ENCODE data around the gene JAZF1.

- TF ChIP-seq, protein P1, sequence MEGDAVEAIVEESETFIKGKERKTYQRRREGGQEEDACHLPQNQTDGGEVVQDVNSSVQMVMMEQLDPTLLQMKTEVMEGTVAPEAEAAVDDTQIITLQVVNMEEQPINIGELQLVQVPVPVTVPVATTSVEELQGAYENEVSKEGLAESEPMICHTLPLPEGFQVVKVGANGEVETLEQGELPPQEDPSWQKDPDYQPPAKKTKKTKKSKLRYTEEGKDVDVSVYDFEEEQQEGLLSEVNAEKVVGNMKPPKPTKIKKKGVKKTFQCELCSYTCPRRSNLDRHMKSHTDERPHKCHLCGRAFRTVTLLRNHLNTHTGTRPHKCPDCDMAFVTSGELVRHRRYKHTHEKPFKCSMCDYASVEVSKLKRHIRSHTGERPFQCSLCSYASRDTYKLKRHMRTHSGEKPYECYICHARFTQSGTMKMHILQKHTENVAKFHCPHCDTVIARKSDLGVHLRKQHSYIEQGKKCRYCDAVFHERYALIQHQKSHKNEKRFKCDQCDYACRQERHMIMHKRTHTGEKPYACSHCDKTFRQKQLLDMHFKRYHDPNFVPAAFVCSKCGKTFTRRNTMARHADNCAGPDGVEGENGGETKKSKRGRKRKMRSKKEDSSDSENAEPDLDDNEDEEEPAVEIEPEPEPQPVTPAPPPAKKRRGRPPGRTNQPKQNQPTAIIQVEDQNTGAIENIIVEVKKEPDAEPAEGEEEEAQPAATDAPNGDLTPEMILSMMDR (IDR thresholded peaks at IDR 0.05) = no peak
- TF ChIP-seq POLR2A (IDR thresholded peaks at IDR 0.05) (no peak), POLR2AphosphoS5 (IDR thresholded peaks at IDR 0.05) (no peak)
Observed at GRCh38 chr7:28091190-28091589, 89.4 kb downstream of the JAZF1 start.

Measured in prostate gland (tissue), 2 donors.